Measurements from ENCODE around the gene ZBTB7C. TPM values are rescaled to one million over a fixed set of nuclear protein-coding genes. Genes with fewer than 3 reads are reported as not detected.

The ZBTB7C gene
- total and polyA plus RNA-seq, 2 of the 4 experiments (the other 2 are of a cell fraction): not detected

DNA sequence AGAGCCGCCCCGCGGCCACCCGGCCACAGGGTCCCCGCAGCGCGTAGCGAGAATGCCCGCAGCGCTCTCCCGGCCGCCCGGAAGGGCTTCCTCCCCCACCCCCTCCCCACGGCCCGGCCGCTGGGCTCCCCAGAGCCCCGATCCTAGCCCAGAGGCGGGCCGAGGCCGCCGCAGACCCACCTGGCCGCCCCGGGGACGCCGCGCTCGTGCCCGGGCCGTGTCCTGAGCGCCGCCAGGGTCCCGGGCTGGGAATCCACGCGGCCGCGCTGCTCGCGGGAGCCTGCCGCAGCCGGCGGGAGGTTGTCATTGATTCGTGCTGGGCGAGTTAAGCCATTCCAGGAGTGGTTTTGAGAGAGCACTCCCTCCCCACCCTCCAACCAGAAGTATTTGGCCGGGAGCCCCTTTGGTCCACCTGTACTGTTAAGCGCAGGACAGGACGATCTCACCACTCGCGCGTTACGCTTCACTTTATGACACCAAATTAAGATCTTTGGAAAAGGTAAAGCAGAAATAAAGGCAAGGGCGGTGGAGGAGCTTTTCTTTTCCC lies 272.3 kb downstream of the ZBTB7C start:
- Histone ChIP-seq H4K8ac (ENCODE audit: low read depth in 2 of 2, low read length in 2 of 2) (no peak overlapping the region), H3K27me3 (ENCODE audit: control insufficient read depth, insufficient read depth, low read length) (peaks cover 53% of the 10 kb centered on the region), H2BK20ac (ENCODE audit: low read depth, low read length) (no peak overlapping the region), H3K23ac (ENCODE audit: low read depth, low read length) (no peak overlapping the region), H3K79me1 (ENCODE audit: low read depth in 1 of 2, low read length in 2 of 2) (no peaks in the 10 kb centered on the region), H4K91ac (ENCODE audit: insufficient read depth, low read depth, low read length) (no peak overlapping the region), H2AK9ac (replicated peaks; ENCODE audit: low read depth, low read length, poor library complexity) (no peak overlapping the region), H3K4me3 (ENCODE audit: insufficient read depth, low read depth, low read length) (no peak overlapping the region), H3K9me1 (ENCODE audit: insufficient read depth, low read length) (no peaks in the 10 kb centered on the region), H2AFZ (replicated peaks; ENCODE audit: low read length, poor library complexity) (peak overlapping the region; percentile 29), H3K4me1 (ENCODE audit: control insufficient read depth, insufficient read depth, low read length) (no peaks in the 10 kb centered on the region), H2BK15ac (ENCODE audit: low read depth, low read length) (no peak overlapping the region), H3K9ac (ENCODE audit: low read depth, low read length) (no peak overlapping the region), H3K36me3 (ENCODE audit: control insufficient read depth, insufficient read depth, low read length) (no peaks in the 10 kb centered on the region), H3K4ac (ENCODE audit: low read depth, low read length) (no peak overlapping the region), H4K5ac (ENCODE audit: low read depth, low read length) (no peak overlapping the region), H2BK120ac (ENCODE audit: low read depth, low read length) (no peak overlapping the region), H2BK5ac (ENCODE audit: low read depth, low read length, poor library complexity, severe bottlenecking) (no peak overlapping the region), H3K18ac (ENCODE audit: low read depth, low read length) (no peak overlapping the region), H3K9me3 (ENCODE audit: control insufficient read depth, insufficient read depth, low read length) (no peaks in the 10 kb centered on the region), H3K27ac (ENCODE audit: insufficient read depth, low read length) (no peak overlapping the region), H3K56ac (ENCODE audit: extremely low read depth, insufficient read depth, low read length) (no peak overlapping the region), H4K20me1 (ENCODE audit: insufficient read depth, low read length) (no peaks in the 10 kb centered on the region; the same call in 1 of the 2 replicates), H3K4me2 (ENCODE audit: low read depth, low read length) (no peak overlapping the region), H2AK5ac (ENCODE audit: low read depth, low read length) (no peak overlapping the region), H3K14ac (replicated peaks; ENCODE audit: low read depth, low read length) (no peak overlapping the region)
- dilution Hi-C loops (cut with HindIII; ENCODE audit: low sequenced_read_pairs, unreplicated experiment) (no loop called here), intact Hi-C loops (cut with micrococcal nuclease) (no loop called here), in situ Hi-C loops (cut with MboI; ENCODE audit: low sequenced_read_pairs) (no loop called here)
- DNase-seq: no peak
- ATAC-seq (ENCODE audit: low read depth): no peak
- no peak for TF ChIP-seq RCOR1 (IDR thresholded peaks at IDR 0.05; ENCODE audit: insufficient replicate concordance, low read length)
- TF ChIP-seq, protein P1, sequence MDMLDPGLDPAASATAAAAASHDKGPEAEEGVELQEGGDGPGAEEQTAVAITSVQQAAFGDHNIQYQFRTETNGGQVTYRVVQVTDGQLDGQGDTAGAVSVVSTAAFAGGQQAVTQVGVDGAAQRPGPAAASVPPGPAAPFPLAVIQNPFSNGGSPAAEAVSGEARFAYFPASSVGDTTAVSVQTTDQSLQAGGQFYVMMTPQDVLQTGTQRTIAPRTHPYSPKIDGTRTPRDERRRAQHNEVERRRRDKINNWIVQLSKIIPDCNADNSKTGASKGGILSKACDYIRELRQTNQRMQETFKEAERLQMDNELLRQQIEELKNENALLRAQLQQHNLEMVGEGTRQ (IDR thresholded peaks at IDR 0.05; ENCODE audit: low read depth, low read length): no peak
- TF ChIP-seq RFX5 (IDR thresholded peaks at IDR 0.05; ENCODE audit: low read depth, low read length): no peak
- no peak for TF ChIP-seq MXI1 (IDR thresholded peaks at IDR 0.05; ENCODE audit: borderline replicate concordance, low read depth, low read length)
- TF ChIP-seq SMC3 (IDR thresholded peaks at IDR 0.05; ENCODE audit: low read depth, low read length): no peak
- TF ChIP-seq RAD21 (IDR thresholded peaks at IDR 0.05; ENCODE audit: low read length): no peak
- TF ChIP-seq CEBPB (IDR thresholded peaks at IDR 0.05; ENCODE audit: low read depth, low read length): no peak
- TF ChIP-seq NFE2L2 (IDR thresholded peaks at IDR 0.05; ENCODE audit: low read depth, low read length): no peak
- no peak for TF ChIP-seq BHLHE40 (IDR thresholded peaks at IDR 0.05; ENCODE audit: low read depth, low read length)
- no peak for TF ChIP-seq MAFK (IDR thresholded peaks at IDR 0.05; ENCODE audit: low read depth, low read length)
- TF ChIP-seq FOS (IDR thresholded peaks at IDR 0.05; ENCODE audit: low read depth, low read length): no peak
- no peak for TF ChIP-seq POLR2A (IDR thresholded peaks at IDR 0.05; ENCODE audit: low read depth, low read length)
- TF ChIP-seq, protein P2, sequence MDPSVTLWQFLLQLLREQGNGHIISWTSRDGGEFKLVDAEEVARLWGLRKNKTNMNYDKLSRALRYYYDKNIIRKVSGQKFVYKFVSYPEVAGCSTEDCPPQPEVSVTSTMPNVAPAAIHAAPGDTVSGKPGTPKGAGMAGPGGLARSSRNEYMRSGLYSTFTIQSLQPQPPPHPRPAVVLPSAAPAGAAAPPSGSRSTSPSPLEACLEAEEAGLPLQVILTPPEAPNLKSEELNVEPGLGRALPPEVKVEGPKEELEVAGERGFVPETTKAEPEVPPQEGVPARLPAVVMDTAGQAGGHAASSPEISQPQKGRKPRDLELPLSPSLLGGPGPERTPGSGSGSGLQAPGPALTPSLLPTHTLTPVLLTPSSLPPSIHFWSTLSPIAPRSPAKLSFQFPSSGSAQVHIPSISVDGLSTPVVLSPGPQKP (IDR thresholded peaks at IDR 0.05; ENCODE audit: borderline replicate concordance, low read depth, low read length): no peak
- POLR2A ChIA-PET (ENCODE audit: unreplicated experiment): no interaction called here
- BruUV-seq (replicated peaks): no TSS peak
- 1% methylated on average over 15 of the region's 51 CpGs; no CpG with 5 or more reads in 1 of the 2 experiments for WGBS, 2 experiments (ENCODE audit: extremely low coverage in 2 of 2, insufficient read length in 1 of 2)
- CTCF ChIA-PET: no interaction called here
